ENCODE data around the gene RGL4. TPM values are rescaled to one million over a fixed set of nuclear protein-coding genes. Genes with fewer than 3 reads are reported as not detected.

The RGL4 gene
- total RNA-seq, 2 donors from 2014 or later = 0.91 TPM; not detected in 1

DNA sequence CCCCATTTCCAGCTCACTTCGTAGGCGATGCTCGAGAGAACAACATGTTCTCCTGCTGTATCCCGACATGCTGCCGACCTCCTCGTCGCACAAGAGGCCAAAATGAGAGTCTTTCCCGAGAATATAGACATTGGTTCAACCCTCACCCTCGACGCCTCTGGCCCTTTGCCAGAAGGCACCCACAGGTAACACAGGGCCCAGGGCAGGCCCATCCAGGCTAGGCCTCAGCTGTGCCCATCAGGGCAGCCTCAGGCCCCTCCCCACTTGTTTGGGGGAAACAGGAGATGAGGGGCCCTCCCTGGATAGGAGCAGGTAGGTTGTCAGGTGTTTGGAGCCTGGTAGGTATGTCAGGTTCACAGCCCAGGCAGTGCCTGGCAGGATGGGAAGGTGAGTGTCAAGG is 2.7 kb upstream of the RGL4 start:
- Histone ChIP-seq H3K27me3 (replicated peaks; ENCODE audit: insufficient read depth) (no peaks in the 10 kb centered on the region), H3K36me3 (no peaks in the 10 kb centered on the region), H3K9me3 (no peaks in the 10 kb centered on the region), H3K4me1 (replicated peaks) (no peaks in the 10 kb centered on the region), H3K4me3 (no peak overlapping the region), H3K27ac (no peak overlapping the region)
- no peak for TF ChIP-seq POLR2AphosphoS5 (IDR thresholded peaks at IDR 0.05)
- TF ChIP-seq, protein P1, sequence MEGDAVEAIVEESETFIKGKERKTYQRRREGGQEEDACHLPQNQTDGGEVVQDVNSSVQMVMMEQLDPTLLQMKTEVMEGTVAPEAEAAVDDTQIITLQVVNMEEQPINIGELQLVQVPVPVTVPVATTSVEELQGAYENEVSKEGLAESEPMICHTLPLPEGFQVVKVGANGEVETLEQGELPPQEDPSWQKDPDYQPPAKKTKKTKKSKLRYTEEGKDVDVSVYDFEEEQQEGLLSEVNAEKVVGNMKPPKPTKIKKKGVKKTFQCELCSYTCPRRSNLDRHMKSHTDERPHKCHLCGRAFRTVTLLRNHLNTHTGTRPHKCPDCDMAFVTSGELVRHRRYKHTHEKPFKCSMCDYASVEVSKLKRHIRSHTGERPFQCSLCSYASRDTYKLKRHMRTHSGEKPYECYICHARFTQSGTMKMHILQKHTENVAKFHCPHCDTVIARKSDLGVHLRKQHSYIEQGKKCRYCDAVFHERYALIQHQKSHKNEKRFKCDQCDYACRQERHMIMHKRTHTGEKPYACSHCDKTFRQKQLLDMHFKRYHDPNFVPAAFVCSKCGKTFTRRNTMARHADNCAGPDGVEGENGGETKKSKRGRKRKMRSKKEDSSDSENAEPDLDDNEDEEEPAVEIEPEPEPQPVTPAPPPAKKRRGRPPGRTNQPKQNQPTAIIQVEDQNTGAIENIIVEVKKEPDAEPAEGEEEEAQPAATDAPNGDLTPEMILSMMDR (IDR thresholded peaks at IDR 0.05) = no peak
- TF ChIP-seq POLR2A (IDR thresholded peaks at IDR 0.05) = no peak
- no peak for DNase-seq (ENCODE audit: low spot score)
- WGBS = 94% methylated on average over 10 of the region's 10 CpGs
- intact Hi-C loops (cut with DNase I) = no loop called here

DNA sequence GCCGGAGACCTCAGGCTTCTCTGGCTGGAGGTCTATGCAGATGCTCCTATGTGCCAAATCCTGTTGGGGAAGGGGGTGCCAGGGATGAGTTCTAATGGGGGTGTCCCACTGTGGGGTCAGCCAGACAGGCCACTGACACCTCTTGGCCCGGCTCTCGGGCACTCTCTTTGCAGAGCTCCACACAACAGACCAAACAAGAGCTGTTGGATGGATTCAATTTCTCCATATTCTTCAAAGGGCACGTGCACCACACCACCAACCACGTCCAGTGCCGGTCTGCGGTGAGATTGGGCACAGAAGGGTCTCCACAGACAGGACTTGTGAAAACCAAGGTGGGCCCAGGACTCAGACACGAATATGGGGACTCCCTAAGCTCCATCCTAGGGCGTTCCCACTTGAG is 2.2 kb upstream of the RGL4 start:
- 89% methylated on average over 9 of the region's 9 CpGs for WGBS
- no peaks in the 10 kb centered on the region for H3K9me3 ChIP-seq
- no peaks in the 10 kb centered on the region for H3K36me3 ChIP-seq
- H3K27me3 ChIP-seq (replicated peaks; ENCODE audit: insufficient read depth) = no peaks in the 10 kb centered on the region
- H3K27ac ChIP-seq = no peak overlapping the region
- DNase-seq (ENCODE audit: low spot score) = no peak
- intact Hi-C loops (cut with DNase I) = no loop called here
- TF ChIP-seq POLR2AphosphoS5 (IDR thresholded peaks at IDR 0.05) = no peak
- no peak for TF ChIP-seq POLR2A (IDR thresholded peaks at IDR 0.05)
- TF ChIP-seq, protein P1 (IDR thresholded peaks at IDR 0.05) = no peak
- H3K4me3 ChIP-seq = no peak overlapping the region
- no peaks in the 10 kb centered on the region for H3K4me1 ChIP-seq (replicated peaks)

DNA sequence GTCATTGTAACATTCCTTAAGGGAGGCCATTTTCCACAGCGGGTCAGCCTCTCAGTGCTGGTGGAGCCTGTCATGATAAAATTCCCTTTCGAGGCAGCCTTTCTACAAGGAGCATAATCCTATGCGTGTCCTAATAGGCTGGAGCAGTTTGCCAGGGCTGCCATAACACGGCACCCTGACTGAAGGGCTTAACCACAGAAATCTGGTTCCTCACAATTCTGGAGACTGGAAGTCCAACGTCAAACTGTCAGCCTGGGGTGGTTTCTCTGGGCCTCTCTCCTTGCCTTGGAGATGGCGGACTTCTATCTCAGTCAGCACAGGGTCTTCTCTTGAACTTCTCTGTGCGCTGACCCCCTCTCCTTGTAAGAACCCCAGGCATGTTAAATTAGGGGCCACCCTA is 1.4 kb upstream of the RGL4 start:
- H3K27ac ChIP-seq = no peak overlapping the region
- no peak for DNase-seq (ENCODE audit: low spot score)
- no peaks in the 10 kb centered on the region for H3K9me3 ChIP-seq
- no peaks in the 10 kb centered on the region for H3K27me3 ChIP-seq (replicated peaks; ENCODE audit: insufficient read depth)
- TF ChIP-seq POLR2A (IDR thresholded peaks at IDR 0.05) (no peak), POLR2AphosphoS5 (IDR thresholded peaks at IDR 0.05) (no peak)
- TF ChIP-seq, protein P1 (IDR thresholded peaks at IDR 0.05) = no peak
- H3K4me1 ChIP-seq (replicated peaks) = no peaks in the 10 kb centered on the region
- H3K4me3 ChIP-seq = no peak overlapping the region
- intact Hi-C loops (cut with DNase I) = no loop called here
- 92% methylated on average over 7 of the region's 7 CpGs for WGBS
- H3K36me3 ChIP-seq = no peaks in the 10 kb centered on the region

DNA sequence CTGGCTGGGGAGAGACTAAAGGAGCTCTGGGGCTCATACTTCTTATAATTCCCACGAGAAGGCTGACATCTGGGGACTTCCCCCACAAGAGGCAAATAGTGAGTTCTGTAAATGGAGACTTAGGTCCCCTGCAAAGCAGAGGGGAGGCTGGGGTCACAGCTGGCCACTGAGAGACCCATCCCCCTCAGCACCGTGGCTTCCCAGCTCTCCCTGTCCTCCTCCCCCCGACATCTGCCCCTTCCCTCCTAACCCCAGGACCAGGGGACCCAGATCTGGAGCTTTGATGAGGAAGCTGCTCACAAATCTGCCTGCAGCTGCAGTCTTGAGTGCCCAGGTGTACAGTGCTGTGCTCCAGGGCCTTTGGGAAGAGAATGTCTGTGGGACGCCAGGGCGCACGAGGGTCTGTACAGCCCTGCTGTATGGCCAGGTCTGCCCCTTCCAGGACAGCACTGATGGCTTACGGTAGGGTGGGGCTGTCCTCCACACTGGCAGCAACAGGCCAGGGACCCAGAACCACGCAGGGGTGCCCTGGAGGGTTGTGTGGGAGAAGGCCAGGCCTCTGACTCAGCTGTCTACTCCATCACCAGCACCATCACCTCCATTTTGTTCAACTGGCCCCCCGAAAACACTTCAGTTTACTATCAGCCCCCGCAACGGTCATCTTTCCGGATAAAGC is 1.1 kb downstream of the RGL4 start:
- intact Hi-C loops (cut with DNase I) = no loop called here
- Histone ChIP-seq H3K4me1 (replicated peaks) (no peaks in the 10 kb centered on the region), H3K4me3 (no peak overlapping the region), H3K9me3 (no peaks in the 10 kb centered on the region), H3K36me3 (no peaks in the 10 kb centered on the region), H3K27me3 (replicated peaks; ENCODE audit: insufficient read depth) (no peaks in the 10 kb centered on the region), H3K27ac (no peak overlapping the region)
- 96% methylated on average over 12 of the region's 12 CpGs for WGBS
- no peak for TF ChIP-seq POLR2A (IDR thresholded peaks at IDR 0.05)
- no peak for TF ChIP-seq POLR2AphosphoS5 (IDR thresholded peaks at IDR 0.05)
- TF ChIP-seq, protein P1 (IDR thresholded peaks at IDR 0.05) = no peak
- DNase-seq (ENCODE audit: low spot score) = no peak

DNA sequence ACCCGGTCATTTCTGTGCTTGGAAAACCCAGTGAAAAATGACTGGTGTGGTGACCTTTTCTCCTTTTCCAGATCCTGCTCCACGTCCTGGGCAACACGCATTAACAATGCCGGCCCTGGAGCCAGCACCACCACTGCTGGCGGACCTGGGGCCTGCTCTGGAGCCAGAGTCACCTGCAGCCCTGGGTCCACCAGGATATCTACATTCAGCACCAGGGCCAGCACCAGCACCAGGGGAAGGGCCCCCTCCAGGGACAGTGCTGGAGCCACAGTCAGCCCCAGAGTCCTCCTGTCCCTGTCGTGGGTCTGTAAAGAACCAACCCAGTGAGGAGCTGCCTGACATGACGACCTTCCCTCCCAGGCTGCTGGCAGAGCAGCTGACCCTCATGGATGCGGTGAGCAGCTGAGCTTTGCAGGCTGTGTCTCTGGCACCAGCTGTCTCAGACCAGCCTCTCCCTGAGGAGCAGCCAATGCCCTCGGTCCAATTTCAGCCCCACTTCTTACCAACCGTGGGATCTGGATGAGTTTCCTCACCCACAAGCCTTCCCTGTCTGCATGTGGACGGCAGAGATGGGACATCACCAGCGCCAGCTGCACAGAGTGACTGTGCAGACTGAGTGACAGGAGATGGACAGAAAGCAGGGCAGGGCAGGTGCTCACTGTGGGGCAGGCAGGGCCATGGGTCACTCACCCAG is 1.9 kb downstream of the RGL4 start:
- no peaks in the 10 kb centered on the region for H3K4me1 ChIP-seq (replicated peaks)
- WGBS = 92% methylated on average over 10 of the region's 12 CpGs
- intact Hi-C loops (cut with DNase I) = no loop called here
- TF ChIP-seq POLR2A (IDR thresholded peaks at IDR 0.05) (no peak), POLR2AphosphoS5 (IDR thresholded peaks at IDR 0.05) (no peak)
- TF ChIP-seq, protein P1 (IDR thresholded peaks at IDR 0.05) = no peak
- H3K27ac ChIP-seq = no peak overlapping the region
- no peak overlapping the region for H3K4me3 ChIP-seq
- H3K9me3 ChIP-seq = no peaks in the 10 kb centered on the region
- no peaks in the 10 kb centered on the region for H3K27me3 ChIP-seq (replicated peaks; ENCODE audit: insufficient read depth)
- H3K36me3 ChIP-seq = no peaks in the 10 kb centered on the region
- no peak for DNase-seq (ENCODE audit: low spot score)
